Peyer's patch (tissue), 4 donors: Measurements from ENCODE around the gene MME. TPM values are rescaled to one million over a fixed set of nuclear protein-coding genes. Genes with fewer than 3 reads are reported as not detected.

Source experiments
- DNase-seq, 3 donors: peaks; one replicate each; pipeline ENCODE4 v3.0.0-alpha.2; 2017 to 2019
- H3K27ac ChIP-seq, 4 donors: fragments of 200-600 bp; sonication (generic); one replicate each; pipeline ENCODE4 v1.5.1; 2016 to 2019
- H3K27me3 ChIP-seq, 2 donors: fragments of 200-600 bp; sonication (generic); one replicate each; pipeline ENCODE4 v1.5.1; 2019
- H3K36me3 ChIP-seq, 3 donors: fragments of 200-600 bp; sonication (generic); one replicate each; pipeline ENCODE4 v1.5.1; 2016 to 2019
- H3K4me1 ChIP-seq, 4 donors: fragments of 200-600 bp; sonication (generic); one replicate each; pipeline ENCODE4 v1.5.1; 2016 to 2019
- H3K4me3 ChIP-seq, 4 donors: fragments of 200-600 bp; sonication (generic); 1 replicate in 3 of 4; 2 replicates in 1 of 4; pipeline ENCODE4 v1.5.1; 2016 to 2019; ENCODE audit warnings: mild to moderate bottlenecking in 1 of 4
- H3K9me3 ChIP-seq, 4 donors: fragments of 200-600 bp; sonication (generic); one replicate each; pipeline ENCODE4 v1.5.1; 2016 to 2019; ENCODE audit warnings: mild to moderate bottlenecking in 1 of 4
- CTCF ChIP-seq, 6 experiments: fragments of 450-650 bp in 4 of 6; fragments of 200-600 bp in 2 of 6; sonication (generic) in 1 of 6; IDR thresholded peaks; one replicate each; pipeline ENCODE4 v1.5.1; 2017 to 2019; ENCODE audit warnings: antibody characterized with exemption in 6 of 6, mild to moderate bottlenecking in 3 of 6, moderate library complexity in 1 of 6
- POLR2A ChIP-seq, 2 donors: fragments of 450-650 bp; IDR thresholded peaks; one replicate each; pipeline ENCODE4 v1.5.1; 2017; ENCODE audit warnings: antibody characterized with exemption in 2 of 2, mild to moderate bottlenecking in 2 of 2, moderate library complexity in 2 of 2
- total RNA-seq, 4 donors: library from RNA; depleted of rRNA; stranded (reverse); fragments of >200 nt; gene quantifications; one replicate each; pipeline ENCODE4 v1.1.0, GENCODE V29; 2016

The MME gene
- total RNA-seq, 4 donors from 2014 or later = 19.0 to 1,011 (median 511) TPM

- no peak overlapping the region for H3K4me3 ChIP-seq
- no peaks in the 10 kb centered on the region for H3K4me1 ChIP-seq
- TF ChIP-seq CTCF (IDR thresholded peaks at IDR 0.05) (no peak), POLR2A (IDR thresholded peaks at IDR 0.05) (no peak)
- H3K36me3 ChIP-seq = peaks cover 0 to 15% (median 0%) of the 10 kb centered on the region in 3 donors
- no peaks in the 10 kb centered on the region for H3K27me3 ChIP-seq
- no peak overlapping the region for H3K27ac ChIP-seq
- no peak for DNase-seq
- H3K9me3 ChIP-seq = no peaks in the 10 kb centered on the region
Measured at GRCh38 chr3:155093261-155093660, 13.1 kb downstream of the MME start.

GRCh38 chr3:155096303-155097008 lies 16.3 kb downstream of the MME start:
- TF ChIP-seq POLR2A (IDR thresholded peaks at IDR 0.05) (no peak), CTCF (IDR thresholded peaks at IDR 0.05) (no peak)
- H3K4me3 ChIP-seq = no peak overlapping the region
- no peaks in the 10 kb centered on the region for H3K27me3 ChIP-seq
- H3K9me3 ChIP-seq = no peaks in the 10 kb centered on the region
- no peaks in the 10 kb centered on the region for H3K4me1 ChIP-seq
- H3K36me3 ChIP-seq = peaks cover 0 to 6% (median 0%) of the 10 kb centered on the region in 3 donors
- no peak for DNase-seq
- no peak overlapping the region for H3K27ac ChIP-seq

GRCh38 chr3:155097009-155097349 lies 16.9 kb downstream of the MME start:
- TF ChIP-seq CTCF (IDR thresholded peaks at IDR 0.05) = no peak
- no peak for TF ChIP-seq POLR2A (IDR thresholded peaks at IDR 0.05)
- no peak for DNase-seq

GRCh38 chr3:155101398-155101797 lies 21.3 kb downstream of the MME start:
- DNase-seq = no peak

More at GRCh38 chr3:155097009-155097349, 16.9 kb downstream of the MME start:
- no peaks in the 10 kb centered on the region for H3K9me3 ChIP-seq
- no peak overlapping the region for H3K4me3 ChIP-seq
- H3K4me1 ChIP-seq = no peaks in the 10 kb centered on the region
- H3K36me3 ChIP-seq = peaks cover 0 to 6% (median 0%) of the 10 kb centered on the region in 3 donors
- H3K27ac ChIP-seq = no peak overlapping the region
- H3K27me3 ChIP-seq = no peaks in the 10 kb centered on the region

GRCh38 chr3:155102329-155102728 lies 22.2 kb downstream of the MME start:
- no peak for DNase-seq
- Histone ChIP-seq H3K4me3 (no peak overlapping the region), H3K36me3 (no peaks in the 10 kb centered on the region), H3K4me1 (no peaks in the 10 kb centered on the region), H3K9me3 (no peaks in the 10 kb centered on the region), H3K27ac (no peak overlapping the region), H3K27me3 (no peaks in the 10 kb centered on the region)
- TF ChIP-seq POLR2A (IDR thresholded peaks at IDR 0.05) = no peak
- TF ChIP-seq CTCF (IDR thresholded peaks at IDR 0.05) = no peak

More at GRCh38 chr3:155101398-155101797, 21.3 kb downstream of the MME start:
- Histone ChIP-seq H3K4me1 (no peaks in the 10 kb centered on the region), H3K4me3 (no peak overlapping the region), H3K27me3 (no peaks in the 10 kb centered on the region), H3K36me3 (no peaks in the 10 kb centered on the region), H3K9me3 (no peaks in the 10 kb centered on the region), H3K27ac (no peak overlapping the region)
- TF ChIP-seq CTCF (IDR thresholded peaks at IDR 0.05) (no peak), POLR2A (IDR thresholded peaks at IDR 0.05) (no peak)
